Smooth muscle cell (in vitro differentiated cells): ENCODE results near the gene PRDM15. TPM values are rescaled to one million over a fixed set of nuclear protein-coding genes. Genes with fewer than 3 reads are reported as not detected.

Experiments
- DNase-seq: peaks from one replicate; lab custom pipeline; 2025; ENCODE audit not compliant: unreplicated experiment; lab: John Stamatoyannopoulos, UW
- H2AFZ ChIP-seq: fragments of 200-600 bp; sonication (generic); 2 replicates; pipeline ENCODE4 v1.6.0; 2016; ENCODE audit warnings: antibody characterized with exemption, low read depth, mild to moderate bottlenecking
- H3F3A ChIP-seq: fragments of 200-600 bp; sonication (generic); 2 replicates; pipeline ENCODE4 v1.6.0; 2017; ENCODE audit warnings: antibody characterized with exemption, low read depth
- H3K27ac ChIP-seq: fragments of 200-600 bp; sonication (generic); 2 replicates; pipeline ENCODE4 v1.5.1; 2016; ENCODE audit warnings: low read depth, mild to moderate bottlenecking
- H3K27me3 ChIP-seq: fragments of 200-600 bp; sonication (generic); 2 replicates; pipeline ENCODE4 v1.6.1; 2016; ENCODE audit warnings: low read depth, mild to moderate bottlenecking
- H3K36me3 ChIP-seq: fragments of 200-600 bp; sonication (generic); 2 replicates; pipeline ENCODE4 v1.5.1; 2016; ENCODE audit warnings: low read depth
- H3K4me1 ChIP-seq: fragments of 200-600 bp; sonication (generic); 2 replicates; pipeline ENCODE4 v1.5.1; 2016; ENCODE audit warnings: low read depth
- H3K4me2 ChIP-seq: fragments of 200-600 bp; sonication (generic); 2 replicates; pipeline ENCODE4 v1.6.0; 2016; ENCODE audit warnings: mild to moderate bottlenecking
- H3K4me3 ChIP-seq: fragments of 200-600 bp; sonication (generic); 2 replicates; pipeline ENCODE4 v1.5.1; 2016; ENCODE audit warnings: mild to moderate bottlenecking
- H3K79me2 ChIP-seq: fragments of 200-600 bp; sonication (generic); 2 replicates; pipeline ENCODE4 v1.6.0; 2016; ENCODE audit warnings: low read depth, mild to moderate bottlenecking
- H3K9ac ChIP-seq: fragments of 200-600 bp; sonication (generic); 2 replicates; pipeline ENCODE4 v1.6.0; 2016; ENCODE audit warnings: low read depth
- H3K9me3 ChIP-seq: fragments of 200-600 bp; sonication (generic); replicated peaks from 2 replicates; pipeline ENCODE4 v1.5.1; 2016; ENCODE audit warnings: low read depth
- H4K20me1 ChIP-seq: fragments of 200-600 bp; sonication (generic); 2 replicates; pipeline ENCODE4 v1.6.0; 2016; ENCODE audit warnings: low read depth
- CTCF ChIP-seq: fragments of 200-600 bp; sonication (generic); IDR thresholded peaks from 2 replicates; pipeline ENCODE4 v1.5.1; 2017; ENCODE audit warnings: borderline replicate concordance, mild to moderate bottlenecking, antibody characterized with exemption; ENCODE audit not compliant: insufficient read depth, poor library complexity, severe bottlenecking
- WGBS: methylation state at CpG from one replicate; pipeline ENCODE4 v1.1.7; 2016; ENCODE audit warnings: low lambda C conversion rate; 5-methylcytosine and 5-hydroxymethylcytosine counted together
- polyA plus RNA-seq: library from polyadenylated mRNA; unstranded; fragments of >200 nt; fragmentation: Nextera tagmentation; extraction: Ambion mirVana; gene quantifications from 2 replicates; pipeline ENCODE4 v1.2.1, GENCODE V29; 2016
- total RNA-seq: library from RNA; depleted of rRNA; stranded (reverse); fragments of >200 nt; gene quantifications from 2 replicates; pipeline ENCODE4 v1.2.3, GENCODE V29; 2014

PRDM15 gene
- 5.4 and 6.8 TPM in 2 replicates for total RNA-seq
- polyA plus RNA-seq, result 2.0 and 5.9 TPM in 2 replicates

- Histone ChIP-seq H3K36me3 (no peaks in the 10 kb centered on the region), H3F3A (no peaks in the 10 kb centered on the region), H3K9me3 (no peaks in the 10 kb centered on the region), H3K27me3 (no peaks in the 10 kb centered on the region), H4K20me1 (no peaks in the 10 kb centered on the region), H3K4me2 (peak within 1 kb of the TSS; percentile 99), H3K4me1 (peaks cover 15% of the 10 kb centered on the region), H2AFZ (peak within 1 kb of the TSS; percentile 88), H3K27ac (peak within 1 kb of the TSS; percentile 73), H3K9ac (peak within 1 kb of the TSS; percentile 87), H3K79me2 (peaks cover 8% of the 10 kb centered on the region), H3K4me3 (peak within 1 kb of the TSS; percentile 88)
- peak; percentile 59 for DNase-seq
- 5% methylated on average over 34 of the region's 89 CpGs for WGBS
- no peak for TF ChIP-seq CTCF
Observed at GRCh38 chr21:41879190-41879998, at the start of gene PRDM15. Gene PRDM15, minus strand, starts transcription at chr21:41879344. Its CDS starts 18,981 bp downstream, at chr21:41860363.

GRCh38 chr21:41928621-41929220, 49.6 kb upstream of the PRDM15 start:
- Histone ChIP-seq H3K4me1 (peaks cover 17% of the 10 kb centered on the region), H3K4me3 (no peak overlapping the region), H3K79me2 (no peaks in the 10 kb centered on the region), H4K20me1 (no peaks in the 10 kb centered on the region), H2AFZ (no peak overlapping the region), H3K4me2 (no peak overlapping the region), H3K36me3 (no peaks in the 10 kb centered on the region), H3K27me3 (no peaks in the 10 kb centered on the region), H3K27ac (no peak overlapping the region), H3K9me3 (no peaks in the 10 kb centered on the region), H3K9ac (no peak overlapping the region), H3F3A (peaks cover 7% of the 10 kb centered on the region)
- DNase-seq, result no peak
- no peak for TF ChIP-seq CTCF
- WGBS, result 71% methylated on average over 10 of the region's 10 CpGs

- no peaks in the 10 kb centered on the region for H3K27me3 ChIP-seq
- H3K27ac ChIP-seq, result no peak overlapping the region
- H3F3A ChIP-seq, result peaks cover 4% of the 10 kb centered on the region
- no peak overlapping the region for H3K4me2 ChIP-seq
- H3K79me2 ChIP-seq, result no peaks in the 10 kb centered on the region
- no peak overlapping the region for H3K4me3 ChIP-seq
- no peak overlapping the region for H2AFZ ChIP-seq
- TF ChIP-seq CTCF, result no peak
- no peaks in the 10 kb centered on the region for H3K9me3 ChIP-seq
- 90% methylated on average over 17 of the region's 17 CpGs for WGBS
- peaks cover 13% of the 10 kb centered on the region for H3K4me1 ChIP-seq
- no peak overlapping the region for H3K9ac ChIP-seq
- no peaks in the 10 kb centered on the region for H3K36me3 ChIP-seq
- DNase-seq, result no peak
- H4K20me1 ChIP-seq, result no peaks in the 10 kb centered on the region
Observed at GRCh38 chr21:41927727-41928409, 48.7 kb upstream of the PRDM15 start.
